ENCODE data around the gene RPA4. TPM values are rescaled to one million over a fixed set of nuclear protein-coding genes. Genes with fewer than 3 reads are reported as not detected.

The RPA4 gene
- total RNA-seq (0.57 TPM), polyA plus RNA-seq (ENCODE audit: insufficient read depth, low read depth, low replicate concordance) (not detected)
- long read RNA-seq, donor 1 = 0 reads
- long read RNA-seq, donor 2 = 0 reads
- long read RNA-seq, donor 3 = 0 reads
- long read RNA-seq, donor 4 = 0 reads
- long read RNA-seq, donor 5 = 0 reads
- long read RNA-seq, donor 6 = 0 reads
- long read RNA-seq, donor 7 = 0 reads
- long read RNA-seq, donor 8 = 0 reads
- long read RNA-seq, donor 9 = 0 reads
- long read RNA-seq, donor 10 = 0 reads

GRCh38 chrX:96883608-96884007 is at the start of gene RPA4:
Gene RPA4 (plus strand): TSS chrX:96883908. CDS start chrX:96884311, 403 bp downstream.
- H3K4me1 ChIP-seq (ENCODE audit: control insufficient read depth in 2 of 3, insufficient read depth in 2 of 3, low read depth in 1 of 3, low read length in 3 of 3) = no peaks in the 10 kb centered on the region
- intact Hi-C loops (cut with DNase I) = no loop called here
- no peaks in the 10 kb centered on the region for H3K36me3 ChIP-seq (ENCODE audit: control insufficient read depth in 2 of 3, insufficient read depth in 3 of 3, low read length in 3 of 3)
- no peak within 1 kb of the TSS for H3K9ac ChIP-seq (ENCODE audit: low read length in 3 of 3)
- TF ChIP-seq, protein P1, sequence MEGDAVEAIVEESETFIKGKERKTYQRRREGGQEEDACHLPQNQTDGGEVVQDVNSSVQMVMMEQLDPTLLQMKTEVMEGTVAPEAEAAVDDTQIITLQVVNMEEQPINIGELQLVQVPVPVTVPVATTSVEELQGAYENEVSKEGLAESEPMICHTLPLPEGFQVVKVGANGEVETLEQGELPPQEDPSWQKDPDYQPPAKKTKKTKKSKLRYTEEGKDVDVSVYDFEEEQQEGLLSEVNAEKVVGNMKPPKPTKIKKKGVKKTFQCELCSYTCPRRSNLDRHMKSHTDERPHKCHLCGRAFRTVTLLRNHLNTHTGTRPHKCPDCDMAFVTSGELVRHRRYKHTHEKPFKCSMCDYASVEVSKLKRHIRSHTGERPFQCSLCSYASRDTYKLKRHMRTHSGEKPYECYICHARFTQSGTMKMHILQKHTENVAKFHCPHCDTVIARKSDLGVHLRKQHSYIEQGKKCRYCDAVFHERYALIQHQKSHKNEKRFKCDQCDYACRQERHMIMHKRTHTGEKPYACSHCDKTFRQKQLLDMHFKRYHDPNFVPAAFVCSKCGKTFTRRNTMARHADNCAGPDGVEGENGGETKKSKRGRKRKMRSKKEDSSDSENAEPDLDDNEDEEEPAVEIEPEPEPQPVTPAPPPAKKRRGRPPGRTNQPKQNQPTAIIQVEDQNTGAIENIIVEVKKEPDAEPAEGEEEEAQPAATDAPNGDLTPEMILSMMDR (IDR thresholded peaks at IDR 0.05; ENCODE audit: borderline replicate concordance, extremely low read depth, insufficient read depth) = no peak
- H3K9me3 ChIP-seq (ENCODE audit: control insufficient read depth in 2 of 3, insufficient read depth in 1 of 3, low read length in 3 of 3) = no peaks in the 10 kb centered on the region
- no peaks in the 10 kb centered on the region for H3K27me3 ChIP-seq (ENCODE audit: control insufficient read depth, insufficient read depth, low read length)
- FAIRE-seq (no peak), DNase-seq (peak in 1 of 5 donors; percentile 26)
- H3K4me3 ChIP-seq (ENCODE audit: low read length in 3 of 3) = no peak within 1 kb of the TSS
- H3K27ac ChIP-seq (ENCODE audit: low read depth in 2 of 2, low read length in 2 of 2) = no peak within 1 kb of the TSS

GRCh38 chrX:96834137-96834536 is 49.6 kb upstream of the RPA4 start:
- no peak for FAIRE-seq

GRCh38 chrX:96835660-96836289 is 47.9 kb upstream of the RPA4 start:
- no peak overlapping the region for H3K9ac ChIP-seq (ENCODE audit: low read length in 3 of 3)

More at GRCh38 chrX:96834137-96834536, 49.6 kb upstream of the RPA4 start:
- Histone ChIP-seq H3K36me3 (ENCODE audit: control insufficient read depth in 2 of 3, insufficient read depth in 3 of 3, low read length in 3 of 3) (no peaks in the 10 kb centered on the region), H3K4me3 (ENCODE audit: low read length in 3 of 3) (no peak overlapping the region), H3K4me1 (ENCODE audit: control insufficient read depth in 2 of 3, insufficient read depth in 2 of 3, low read depth in 1 of 3, low read length in 3 of 3) (no peaks in the 10 kb centered on the region), H3K9ac (ENCODE audit: low read length in 3 of 3) (no peak overlapping the region), H3K27me3 (ENCODE audit: control insufficient read depth, insufficient read depth, low read length) (no peaks in the 10 kb centered on the region), H3K27ac (ENCODE audit: low read depth in 2 of 2, low read length in 2 of 2) (no peak overlapping the region), H3K9me3 (ENCODE audit: control insufficient read depth in 2 of 3, insufficient read depth in 1 of 3, low read length in 3 of 3) (no peaks in the 10 kb centered on the region)
- TF ChIP-seq, protein P1 (IDR thresholded peaks at IDR 0.05; ENCODE audit: borderline replicate concordance, extremely low read depth, insufficient read depth) = no peak
- DNase-seq = no peak
- intact Hi-C loops (cut with DNase I) = no loop called here

More at GRCh38 chrX:96835660-96836289, 47.9 kb upstream of the RPA4 start:
- Histone ChIP-seq H3K4me1 (ENCODE audit: control insufficient read depth in 2 of 3, insufficient read depth in 2 of 3, low read depth in 1 of 3, low read length in 3 of 3) (no peaks in the 10 kb centered on the region), H3K27me3 (ENCODE audit: control insufficient read depth, insufficient read depth, low read length) (peaks cover 2% of the 10 kb centered on the region), H3K36me3 (ENCODE audit: control insufficient read depth in 2 of 3, insufficient read depth in 3 of 3, low read length in 3 of 3) (no peaks in the 10 kb centered on the region), H3K4me3 (ENCODE audit: low read length in 3 of 3) (no peak overlapping the region), H3K9me3 (ENCODE audit: control insufficient read depth in 2 of 3, insufficient read depth in 1 of 3, low read length in 3 of 3) (no peaks in the 10 kb centered on the region), H3K27ac (ENCODE audit: low read depth in 2 of 2, low read length in 2 of 2) (no peak overlapping the region)
- intact Hi-C loops (cut with DNase I) = no loop called here
- TF ChIP-seq, protein P1 (IDR thresholded peaks at IDR 0.05; ENCODE audit: borderline replicate concordance, extremely low read depth, insufficient read depth) = no peak
- FAIRE-seq (no peak), DNase-seq (no peak)

Data from kidney (tissue), 22 donors.